Hepatocyte (in vitro differentiated cells): ENCODE measurements around the gene SF3B5.

Source experiments
- EZH2 ChIP-seq: fragments of 200-600 bp; sonication (generic); IDR thresholded peaks from 2 replicates; pipeline ENCODE4 v1.6.1; 2016; ENCODE audit warnings: antibody characterized with exemption, mild to moderate bottlenecking, borderline replicate concordance
- TF ChIP-seq, protein P1 (sequence below): fragments of 200-600 bp; sonication (generic); IDR thresholded peaks from 2 replicates; pipeline ENCODE4 v1.5.1; 2016; ENCODE audit warnings: antibody characterized with exemption, mild to moderate bottlenecking; ENCODE audit not compliant: poor library complexity

DNA sequence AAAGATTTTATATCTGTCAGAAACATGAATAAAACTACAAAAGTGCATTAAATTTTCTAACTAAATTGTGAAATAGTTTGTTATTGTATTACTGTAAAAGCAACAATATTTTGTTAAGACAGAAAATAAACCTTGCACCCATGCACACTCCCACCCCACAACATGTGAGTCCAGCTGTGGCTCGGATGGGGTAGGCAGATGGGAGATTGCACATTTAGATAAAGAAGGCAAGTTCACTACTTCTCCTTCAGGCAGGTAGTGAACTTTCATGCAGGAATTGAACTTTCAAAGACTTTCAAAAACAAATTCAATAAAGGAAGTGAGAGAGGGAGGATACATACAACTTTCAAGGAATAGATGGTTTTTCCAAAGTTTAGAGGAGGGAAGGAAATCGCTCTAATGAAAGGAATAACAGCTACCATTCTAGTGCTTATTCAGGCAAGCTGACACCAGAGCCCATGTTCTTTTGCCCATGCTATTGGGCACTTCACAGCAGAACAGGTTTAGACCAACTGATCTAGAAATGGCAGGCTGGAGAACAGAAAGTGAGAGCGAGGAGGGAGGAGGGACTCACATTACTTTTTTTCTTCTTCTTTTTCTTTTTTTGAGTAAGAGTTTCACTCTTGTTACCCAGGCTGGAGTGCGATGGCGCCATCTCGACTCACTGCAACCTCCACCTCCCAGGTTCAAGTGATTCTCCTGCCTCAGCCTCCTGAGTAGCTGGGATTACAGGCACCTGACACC is 28.5 kb downstream of the SF3B5 start:
- TF ChIP-seq, protein P1, sequence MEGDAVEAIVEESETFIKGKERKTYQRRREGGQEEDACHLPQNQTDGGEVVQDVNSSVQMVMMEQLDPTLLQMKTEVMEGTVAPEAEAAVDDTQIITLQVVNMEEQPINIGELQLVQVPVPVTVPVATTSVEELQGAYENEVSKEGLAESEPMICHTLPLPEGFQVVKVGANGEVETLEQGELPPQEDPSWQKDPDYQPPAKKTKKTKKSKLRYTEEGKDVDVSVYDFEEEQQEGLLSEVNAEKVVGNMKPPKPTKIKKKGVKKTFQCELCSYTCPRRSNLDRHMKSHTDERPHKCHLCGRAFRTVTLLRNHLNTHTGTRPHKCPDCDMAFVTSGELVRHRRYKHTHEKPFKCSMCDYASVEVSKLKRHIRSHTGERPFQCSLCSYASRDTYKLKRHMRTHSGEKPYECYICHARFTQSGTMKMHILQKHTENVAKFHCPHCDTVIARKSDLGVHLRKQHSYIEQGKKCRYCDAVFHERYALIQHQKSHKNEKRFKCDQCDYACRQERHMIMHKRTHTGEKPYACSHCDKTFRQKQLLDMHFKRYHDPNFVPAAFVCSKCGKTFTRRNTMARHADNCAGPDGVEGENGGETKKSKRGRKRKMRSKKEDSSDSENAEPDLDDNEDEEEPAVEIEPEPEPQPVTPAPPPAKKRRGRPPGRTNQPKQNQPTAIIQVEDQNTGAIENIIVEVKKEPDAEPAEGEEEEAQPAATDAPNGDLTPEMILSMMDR, result no peak
- no peak for TF ChIP-seq EZH2
